Neural crest cell (in vitro differentiated cells): ENCODE results near the gene FAM162B. TPM values are rescaled to one million over a fixed set of nuclear protein-coding genes. Genes with fewer than 3 reads are reported as not detected.
A peak's percentile ranks its signal among the peaks of the same experiment; 100 is the strongest.

ENCODE experiments used
- DNase-seq: peaks from one replicate; pipeline ENCODE4 v3.0.0; 2021; ENCODE audit warnings: low read depth, mixed read lengths, low spot score
- H3K27ac Mint-ChIP-seq: one replicate; pipeline ENCODE4 v1.8.0; 2021; ENCODE audit warnings: mild to moderate bottlenecking, mixed read lengths; ENCODE audit not compliant: unreplicated experiment
- H3K27me3 Mint-ChIP-seq: 2 replicates; pipeline ENCODE4 v1.8.0; 2021; ENCODE audit warnings: low read depth, mild to moderate bottlenecking, mixed read lengths
- H3K36me3 Mint-ChIP-seq: 2 replicates; pipeline ENCODE4 v1.8.0; 2021; ENCODE audit warnings: low read depth, mild to moderate bottlenecking, mixed read lengths
- H3K4me1 Mint-ChIP-seq: 2 replicates; pipeline ENCODE4 v1.8.0; 2021; ENCODE audit warnings: mixed read lengths
- H3K4me3 Mint-ChIP-seq: one replicate; pipeline ENCODE4 v1.8.0; 2021; ENCODE audit warnings: mild to moderate bottlenecking, mixed read lengths
- H3K9me3 Mint-ChIP-seq: 2 replicates; pipeline ENCODE4 v1.8.0; 2021; ENCODE audit warnings: mixed read lengths
- total RNA-seq: library from RNA; stranded (reverse); gene quantifications from 2 replicates; pipeline ENCODE4 v1.2.1, GENCODE V29; 2021
- TF ChIP-seq, protein P1 (sequence below): fragments of 200-600 bp; sonication (generic); conservative IDR thresholded peaks from 2 replicates; pipeline ENCODE4 v1.5.0; 2021; ENCODE audit warnings: antibody characterized with exemption, mild to moderate bottlenecking

The FAM162B gene
- total RNA-seq, 1 donor from 2014 or later: 1.9 TPM

DNA sequence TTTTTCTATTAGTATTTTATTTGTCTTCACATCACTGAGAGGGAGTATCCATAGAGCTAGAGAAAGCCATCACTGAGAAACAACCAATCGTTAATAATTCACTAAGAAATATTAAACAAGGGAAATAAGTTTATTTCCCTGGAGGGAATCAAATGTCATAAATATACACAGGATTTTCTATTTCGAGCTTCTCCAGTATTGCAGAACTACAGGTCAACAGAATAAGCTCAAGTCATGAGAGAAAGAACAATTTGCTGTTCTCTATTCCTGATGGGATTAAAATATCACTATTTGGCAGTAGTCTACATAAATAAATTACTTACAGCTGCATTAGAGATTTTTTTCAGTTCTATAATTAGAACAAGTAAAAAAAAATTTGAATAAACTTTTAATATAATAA is 2.2 kb upstream of the FAM162B start:
- DNase-seq: no peak
- TF ChIP-seq, protein P1, sequence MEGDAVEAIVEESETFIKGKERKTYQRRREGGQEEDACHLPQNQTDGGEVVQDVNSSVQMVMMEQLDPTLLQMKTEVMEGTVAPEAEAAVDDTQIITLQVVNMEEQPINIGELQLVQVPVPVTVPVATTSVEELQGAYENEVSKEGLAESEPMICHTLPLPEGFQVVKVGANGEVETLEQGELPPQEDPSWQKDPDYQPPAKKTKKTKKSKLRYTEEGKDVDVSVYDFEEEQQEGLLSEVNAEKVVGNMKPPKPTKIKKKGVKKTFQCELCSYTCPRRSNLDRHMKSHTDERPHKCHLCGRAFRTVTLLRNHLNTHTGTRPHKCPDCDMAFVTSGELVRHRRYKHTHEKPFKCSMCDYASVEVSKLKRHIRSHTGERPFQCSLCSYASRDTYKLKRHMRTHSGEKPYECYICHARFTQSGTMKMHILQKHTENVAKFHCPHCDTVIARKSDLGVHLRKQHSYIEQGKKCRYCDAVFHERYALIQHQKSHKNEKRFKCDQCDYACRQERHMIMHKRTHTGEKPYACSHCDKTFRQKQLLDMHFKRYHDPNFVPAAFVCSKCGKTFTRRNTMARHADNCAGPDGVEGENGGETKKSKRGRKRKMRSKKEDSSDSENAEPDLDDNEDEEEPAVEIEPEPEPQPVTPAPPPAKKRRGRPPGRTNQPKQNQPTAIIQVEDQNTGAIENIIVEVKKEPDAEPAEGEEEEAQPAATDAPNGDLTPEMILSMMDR: no peak
- H3K27me3 Mint-ChIP-seq: peaks cover 45% of the 10 kb centered on the region
- no peak overlapping the region for H3K4me3 Mint-ChIP-seq
- H3K9me3 Mint-ChIP-seq: no peaks in the 10 kb centered on the region
- peaks cover 11% of the 10 kb centered on the region for H3K4me1 Mint-ChIP-seq
- no peak overlapping the region for H3K27ac Mint-ChIP-seq
- no peaks in the 10 kb centered on the region for H3K36me3 Mint-ChIP-seq

DNA sequence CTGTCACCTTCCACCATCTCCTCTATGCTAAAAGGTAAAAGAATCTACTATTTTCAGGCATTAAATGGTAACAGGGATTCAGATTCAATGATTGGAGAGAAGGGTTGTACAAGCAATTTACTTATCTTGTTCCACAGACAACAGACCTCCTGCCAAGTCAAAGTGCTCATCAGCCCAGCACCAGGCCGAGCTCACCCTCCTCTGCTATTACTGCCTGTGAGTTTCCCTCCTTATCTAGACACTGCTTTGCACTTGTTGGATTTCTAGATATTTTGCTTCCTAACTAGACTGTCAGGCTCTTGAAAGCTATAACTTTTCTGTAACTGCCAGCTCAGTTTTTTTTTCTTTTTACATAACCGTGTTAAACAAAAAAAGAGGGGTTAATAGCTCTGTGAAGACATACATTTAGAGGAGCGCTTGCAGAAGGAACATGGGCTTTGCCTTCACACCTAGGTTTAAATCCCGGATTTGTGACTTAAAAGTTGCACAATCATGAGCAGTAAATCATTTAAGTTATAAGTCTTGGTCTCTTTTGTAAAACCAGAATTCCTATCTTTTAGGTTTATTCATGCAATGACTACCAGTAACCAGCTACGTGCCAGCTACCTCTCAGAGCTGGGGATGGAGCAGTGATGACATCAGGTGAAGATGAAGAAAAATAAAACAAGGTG is 1.1 kb upstream of the FAM162B start:
- H3K4me3 Mint-ChIP-seq: peak overlapping the region; percentile 81
- H3K27me3 Mint-ChIP-seq: peaks cover 49% of the 10 kb centered on the region
- peaks cover 11% of the 10 kb centered on the region for H3K4me1 Mint-ChIP-seq
- no peaks in the 10 kb centered on the region for H3K36me3 Mint-ChIP-seq
- TF ChIP-seq, protein P1: no peak
- no peak overlapping the region for H3K27ac Mint-ChIP-seq
- no peaks in the 10 kb centered on the region for H3K9me3 Mint-ChIP-seq
- no peak for DNase-seq

DNA sequence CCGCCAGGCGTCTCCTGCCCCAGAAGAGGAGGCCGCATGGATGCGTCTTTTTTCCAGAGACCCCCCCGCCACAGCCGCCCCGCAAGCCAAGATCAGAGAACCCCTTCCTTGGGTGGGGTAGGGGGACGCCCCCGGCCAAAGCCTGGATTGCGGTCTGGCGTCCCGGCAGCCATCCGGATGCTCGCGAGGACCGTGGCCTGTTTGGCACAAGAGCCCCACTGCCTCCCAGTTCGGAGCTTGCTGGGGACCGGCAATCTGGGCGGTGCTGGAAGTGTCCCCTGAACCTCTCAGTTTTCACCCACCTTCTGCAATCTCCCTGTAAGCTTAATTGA is 924 bp downstream of the FAM162B start:
- H3K4me1 Mint-ChIP-seq: peaks cover 11% of the 10 kb centered on the region
- peak; percentile 9 for DNase-seq
- no peaks in the 10 kb centered on the region for H3K36me3 Mint-ChIP-seq
- peaks cover 52% of the 10 kb centered on the region for H3K27me3 Mint-ChIP-seq
- TF ChIP-seq, protein P1: no peak
- no peaks in the 10 kb centered on the region for H3K9me3 Mint-ChIP-seq
- no peak overlapping the region for H3K27ac Mint-ChIP-seq
- peak overlapping the region; percentile 80 for H3K4me3 Mint-ChIP-seq

- TF ChIP-seq, protein P1: no peak
- no peaks in the 10 kb centered on the region for H3K36me3 Mint-ChIP-seq
- no peak overlapping the region for H3K27ac Mint-ChIP-seq
- peak overlapping the region; percentile 80 for H3K4me3 Mint-ChIP-seq
- H3K27me3 Mint-ChIP-seq: peaks cover 52% of the 10 kb centered on the region
- no peak for DNase-seq
- H3K4me1 Mint-ChIP-seq: peaks cover 11% of the 10 kb centered on the region
- H3K9me3 Mint-ChIP-seq: no peaks in the 10 kb centered on the region
Observed at GRCh38 chr6:116763906-116764628, 1.5 kb downstream of the FAM162B start.

- no peak for DNase-seq
- Mint-ChIP-seq H3K4me3 (peak overlapping the region; percentile 21), H3K27me3 (peaks cover 52% of the 10 kb centered on the region), H3K4me1 (peaks cover 11% of the 10 kb centered on the region), H3K27ac (no peak overlapping the region), H3K36me3 (no peaks in the 10 kb centered on the region), H3K9me3 (no peaks in the 10 kb centered on the region)
- TF ChIP-seq, protein P1: no peak
Observed at GRCh38 chr6:116763048-116763447, 2.5 kb downstream of the FAM162B start.
